ENCODE measurements around the gene LONP2. TPM values are rescaled to one million over a fixed set of nuclear protein-coding genes. Genes with fewer than 3 reads are reported as not detected.

Gene LONP2
- total RNA-seq, 1 donor from 2014 or later, result 50.7 TPM

- H3K36me3 ChIP-seq (ENCODE audit: insufficient read depth, low read length), result peaks cover 3% of the 10 kb centered on the region
These were observed 43.1 kb downstream of the LONP2 start for GRCh38 chr16:48287239-48287638.

GRCh38 chr16:48291303-48291702, 47.2 kb downstream of the LONP2 start:
- Histone ChIP-seq H3K4me1 (ENCODE audit: insufficient read depth, low read length) (peaks cover 6% of the 10 kb centered on the region), H3K9me3 (ENCODE audit: insufficient read depth, low read depth, low read length) (peaks cover 8% of the 10 kb centered on the region), H3K79me2 (ENCODE audit: insufficient read depth, low read length) (no peaks in the 10 kb centered on the region), H3K36me3 (ENCODE audit: insufficient read depth, low read length) (peaks cover 8% of the 10 kb centered on the region), H3K27me3 (ENCODE audit: insufficient read depth, low read length) (no peaks in the 10 kb centered on the region), H4K20me1 (ENCODE audit: insufficient read depth, low read length) (peaks cover 5% of the 10 kb centered on the region), H3K27ac (ENCODE audit: low read depth, low read length) (peak overlapping the region; percentile 66), H3K4me3 (ENCODE audit: insufficient read depth, low read depth, low read length) (no peak overlapping the region), H2AFZ (ENCODE audit: low read depth, low read length) (no peak overlapping the region), H3K4me2 (ENCODE audit: low read length) (peak overlapping the region; percentile 53), H3K9ac (ENCODE audit: low read length) (peak overlapping the region; percentile 7)
- H3K27me3 Mint-ChIP-seq (ENCODE audit: low read depth, unreplicated experiment), result no peaks in the 10 kb centered on the region
- H3K4me3 Mint-ChIP-seq (ENCODE audit: unreplicated experiment), result no peak overlapping the region
- H3K4me1 Mint-ChIP-seq (ENCODE audit: low read depth, unreplicated experiment), result peaks cover 14% of the 10 kb centered on the region
- TF ChIP-seq EZH2 (IDR thresholded peaks at IDR 0.05; ENCODE audit: insufficient read depth, low read length), result no peak
- TF ChIP-seq CTCF (IDR thresholded peaks at IDR 0.05; ENCODE audit: insufficient read depth, low read depth, low read length), result no peak
- FAIRE-seq, result no peak
- H3K36me3 Mint-ChIP-seq (ENCODE audit: low read depth, unreplicated experiment), result peaks cover 17% of the 10 kb centered on the region
- peak; percentile 34 for DNase-seq (ENCODE audit: low read depth)
- peaks cover 6% of the 10 kb centered on the region for H3K9me3 Mint-ChIP-seq (ENCODE audit: unreplicated experiment)
- H3K27ac Mint-ChIP-seq (ENCODE audit: unreplicated experiment), result no peak overlapping the region

More at GRCh38 chr16:48287239-48287638, 43.1 kb downstream of the LONP2 start:
- Histone ChIP-seq H3K9ac (ENCODE audit: low read length) (no peak overlapping the region), H3K4me1 (ENCODE audit: insufficient read depth, low read length) (peaks cover 6% of the 10 kb centered on the region), H3K79me2 (ENCODE audit: insufficient read depth, low read length) (peaks cover 3% of the 10 kb centered on the region), H3K4me2 (ENCODE audit: low read length) (no peak overlapping the region), H3K27ac (ENCODE audit: low read depth, low read length) (no peak overlapping the region), H2AFZ (ENCODE audit: low read depth, low read length) (no peak overlapping the region), H3K4me3 (ENCODE audit: insufficient read depth, low read depth, low read length) (no peak overlapping the region), H3K27me3 (ENCODE audit: insufficient read depth, low read length) (no peaks in the 10 kb centered on the region), H4K20me1 (ENCODE audit: insufficient read depth, low read length) (peaks cover 8% of the 10 kb centered on the region), H3K9me3 (ENCODE audit: insufficient read depth, low read depth, low read length) (peaks cover 8% of the 10 kb centered on the region)
- peaks cover 23% of the 10 kb centered on the region for H3K4me1 Mint-ChIP-seq (ENCODE audit: low read depth, unreplicated experiment)
- DNase-seq (ENCODE audit: low read depth) (no peak), FAIRE-seq (no peak)
- H3K36me3 Mint-ChIP-seq (ENCODE audit: low read depth, unreplicated experiment), result peaks cover 21% of the 10 kb centered on the region
- no peak overlapping the region for H3K27ac Mint-ChIP-seq (ENCODE audit: unreplicated experiment)
- peaks cover 6% of the 10 kb centered on the region for H3K9me3 Mint-ChIP-seq (ENCODE audit: unreplicated experiment)
- no peaks in the 10 kb centered on the region for H3K27me3 Mint-ChIP-seq (ENCODE audit: low read depth, unreplicated experiment)
- TF ChIP-seq CTCF (IDR thresholded peaks at IDR 0.05; ENCODE audit: insufficient read depth, low read depth, low read length), result no peak
- no peak for TF ChIP-seq EZH2 (IDR thresholded peaks at IDR 0.05; ENCODE audit: insufficient read depth, low read length)
- no peak overlapping the region for H3K4me3 Mint-ChIP-seq (ENCODE audit: unreplicated experiment)

- H3K27ac Mint-ChIP-seq (ENCODE audit: unreplicated experiment), result no peak overlapping the region
These were observed 47.7 kb downstream of the LONP2 start for GRCh38 chr16:48291754-48292153.

More at GRCh38 chr16:48291754-48292153, 47.7 kb downstream of the LONP2 start:
- no peaks in the 10 kb centered on the region for H3K27me3 Mint-ChIP-seq (ENCODE audit: low read depth, unreplicated experiment)
- DNase-seq (ENCODE audit: low read depth) (no peak), FAIRE-seq (no peak)
- no peak overlapping the region for H3K4me3 Mint-ChIP-seq (ENCODE audit: unreplicated experiment)
- peaks cover 14% of the 10 kb centered on the region for H3K4me1 Mint-ChIP-seq (ENCODE audit: low read depth, unreplicated experiment)
- Histone ChIP-seq H3K9ac (ENCODE audit: low read length) (peak overlapping the region; percentile 7), H3K27me3 (ENCODE audit: insufficient read depth, low read length) (no peaks in the 10 kb centered on the region), H3K79me2 (ENCODE audit: insufficient read depth, low read length) (no peaks in the 10 kb centered on the region), H3K9me3 (ENCODE audit: insufficient read depth, low read depth, low read length) (peaks cover 8% of the 10 kb centered on the region), H3K4me2 (ENCODE audit: low read length) (peak overlapping the region; percentile 53), H3K27ac (ENCODE audit: low read depth, low read length) (peak overlapping the region; percentile 66), H3K36me3 (ENCODE audit: insufficient read depth, low read length) (peaks cover 8% of the 10 kb centered on the region), H3K4me3 (ENCODE audit: insufficient read depth, low read depth, low read length) (no peak overlapping the region), H2AFZ (ENCODE audit: low read depth, low read length) (no peak overlapping the region), H3K4me1 (ENCODE audit: insufficient read depth, low read length) (peaks cover 6% of the 10 kb centered on the region), H4K20me1 (ENCODE audit: insufficient read depth, low read length) (peaks cover 5% of the 10 kb centered on the region)
- H3K36me3 Mint-ChIP-seq (ENCODE audit: low read depth, unreplicated experiment), result peaks cover 15% of the 10 kb centered on the region
- TF ChIP-seq EZH2 (IDR thresholded peaks at IDR 0.05; ENCODE audit: insufficient read depth, low read length) (no peak), CTCF (IDR thresholded peaks at IDR 0.05; ENCODE audit: insufficient read depth, low read depth, low read length) (no peak)
- peaks cover 5% of the 10 kb centered on the region for H3K9me3 Mint-ChIP-seq (ENCODE audit: unreplicated experiment)

Measured in astrocyte (in vitro differentiated cells and primary cell).